DND-41 (cell line): ENCODE results near the gene SPEF2.
A peak's percentile ranks its signal among the peaks of the same experiment; 100 is the strongest.

Experiments used
- ATAC-seq: fragments of 200-7000 bp; cut with Tn5 transposase; 3 replicates; pipeline ENCODE4 v1.9.1; 2021; ENCODE audit warnings: low read depth; ENCODE audit not compliant: insufficient read depth
- DNase-seq: peaks from one replicate; pipeline ENCODE4 v3.0.0-alpha.2; 2020
- H2AFZ ChIP-seq: 2 replicates; pipeline ENCODE4 v1.6.0; 2012; ENCODE audit warnings: low read depth, low read length
- H3K27ac ChIP-seq: 2 replicates; pipeline ENCODE4 v1.5.1; 2012; ENCODE audit warnings: low read length, inconsistent platforms
- H3K27me3 ChIP-seq: fragments of 200-600 bp; sonication (generic); 2 replicates; pipeline ENCODE4 v1.6.0; 2012; ENCODE audit warnings: low read length, mild to moderate bottlenecking, inconsistent platforms; ENCODE audit not compliant: insufficient read depth, poor library complexity
- H3K36me3 ChIP-seq: 2 replicates; pipeline ENCODE4 v1.5.1; 2012; ENCODE audit warnings: low read length, inconsistent platforms; ENCODE audit not compliant: insufficient read depth
- H3K4me1 ChIP-seq: 2 replicates; pipeline ENCODE4 v1.5.1; 2012; ENCODE audit warnings: mild to moderate bottlenecking, low read length; ENCODE audit not compliant: insufficient read depth
- H3K4me2 ChIP-seq: 2 replicates; pipeline ENCODE4 v1.6.0; 2012; ENCODE audit warnings: mild to moderate bottlenecking, moderate library complexity, low read length, inconsistent platforms; ENCODE audit not compliant: insufficient read depth
- H3K4me3 ChIP-seq, 2 experiments: fragments of 200-600 bp in 1 of 2; shearing (Covaris generic) in 1 of 2; 2 replicates each; pipeline ENCODE4 v1.5.1; 2012 to 2016; ENCODE audit warnings: inconsistent platforms in 2 of 2, low read length in 2 of 2, mild to moderate bottlenecking in 2 of 2, low read depth in 1 of 2, moderate library complexity in 1 of 2
- H3K79me2 ChIP-seq: 2 replicates; pipeline ENCODE4 v1.6.0; 2012; ENCODE audit warnings: low read length, inconsistent platforms; ENCODE audit not compliant: insufficient read depth
- H3K9ac ChIP-seq: 2 replicates; pipeline ENCODE4 v1.6.0; 2012; ENCODE audit warnings: low read depth, mild to moderate bottlenecking, inconsistent platforms, low read length, moderate library complexity
- H3K9me3 ChIP-seq: 2 replicates; pipeline ENCODE4 v1.5.1; 2012; ENCODE audit warnings: low read length, moderate library complexity, mild to moderate bottlenecking, inconsistent platforms; ENCODE audit not compliant: insufficient read depth, severe bottlenecking
- H4K20me1 ChIP-seq: 2 replicates; pipeline ENCODE4 v1.6.0; 2012; ENCODE audit warnings: low read length; ENCODE audit not compliant: insufficient read depth
- EZH2 ChIP-seq: IDR thresholded peaks from 3 replicates; pipeline ENCODE4 v1.6.1; 2012; ENCODE audit warnings: borderline replicate concordance, low read depth, mild to moderate bottlenecking, moderate library complexity, low read length, inconsistent platforms; ENCODE audit not compliant: severe bottlenecking
- TF ChIP-seq, protein P1 (sequence below): IDR thresholded peaks from 2 replicates; pipeline ENCODE4 v1.5.1; 2012; ENCODE audit warnings: borderline replicate concordance, low read length, moderate library complexity, mild to moderate bottlenecking; ENCODE audit not compliant: poor library complexity, severe bottlenecking; ENCODE audit errors: extremely low read depth

SPEF2 gene

DNA sequence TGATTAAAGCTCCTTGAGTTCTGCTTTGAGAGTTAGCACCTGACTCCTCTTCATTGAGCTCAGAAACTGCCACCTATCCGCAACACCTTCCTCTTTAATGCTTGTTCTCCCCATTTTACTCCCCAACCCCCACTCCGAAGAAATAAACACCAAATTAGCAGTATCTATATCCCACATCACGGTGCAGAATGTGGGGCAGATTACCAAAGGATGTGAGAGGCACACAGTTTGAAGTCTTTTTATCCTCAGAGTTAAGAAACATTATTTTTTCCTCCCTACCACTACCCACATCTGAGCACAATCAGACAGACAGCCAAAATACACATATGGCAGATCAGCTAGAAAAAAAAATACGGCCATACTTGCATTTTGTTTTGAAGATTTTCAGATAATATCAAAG is 212.9 kb downstream of the SPEF2 start:
- H3K9me3 ChIP-seq: no peaks in the 10 kb centered on the region
- no peaks in the 10 kb centered on the region for H4K20me1 ChIP-seq
- H3K36me3 ChIP-seq: no peaks in the 10 kb centered on the region
- peak overlapping the region; percentile 59 for H3K4me2 ChIP-seq
- peak; percentile 96 for ATAC-seq
- DNase-seq: peak; percentile 53
- H3K79me2 ChIP-seq: no peaks in the 10 kb centered on the region
- H3K27me3 ChIP-seq: no peaks in the 10 kb centered on the region
- peak overlapping the region in 1 of 2 experiments; percentile 39; a peak in 1 of 4 replicates for H3K4me3 ChIP-seq
- H3K4me1 ChIP-seq: peaks cover 16% of the 10 kb centered on the region
- no peak for TF ChIP-seq EZH2
- peak overlapping the region; percentile 49; the same call in 1 of the 2 replicates for H2AFZ ChIP-seq
- H3K9ac ChIP-seq: peak overlapping the region; percentile 31
- H3K27ac ChIP-seq: peak overlapping the region; percentile 68

DNA sequence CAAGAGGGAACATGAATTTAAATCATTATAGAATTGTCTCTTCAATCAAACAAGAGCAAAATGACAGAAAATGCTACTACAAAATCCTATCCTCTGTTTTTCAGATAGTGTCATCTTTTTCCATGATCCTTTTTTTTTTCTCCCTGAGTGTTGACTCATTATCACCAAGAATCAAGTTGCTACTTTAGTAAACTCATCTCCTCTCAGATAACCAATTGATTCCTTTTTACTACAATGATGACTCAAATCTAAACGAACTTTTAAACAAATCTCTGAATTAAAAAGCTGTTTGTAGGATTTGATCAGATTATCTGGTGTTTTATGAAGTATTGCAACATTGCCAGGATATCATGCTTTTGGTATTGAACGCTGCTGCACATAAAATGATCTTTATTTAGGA is 215.1 kb downstream of the SPEF2 start:
- H3K4me1 ChIP-seq: peaks cover 16% of the 10 kb centered on the region
- H3K9ac ChIP-seq: no peak overlapping the region
- H3K27me3 ChIP-seq: no peaks in the 10 kb centered on the region
- H3K4me2 ChIP-seq: no peak overlapping the region
- H2AFZ ChIP-seq: no peak overlapping the region
- H3K79me2 ChIP-seq: no peaks in the 10 kb centered on the region
- TF ChIP-seq, protein P1, sequence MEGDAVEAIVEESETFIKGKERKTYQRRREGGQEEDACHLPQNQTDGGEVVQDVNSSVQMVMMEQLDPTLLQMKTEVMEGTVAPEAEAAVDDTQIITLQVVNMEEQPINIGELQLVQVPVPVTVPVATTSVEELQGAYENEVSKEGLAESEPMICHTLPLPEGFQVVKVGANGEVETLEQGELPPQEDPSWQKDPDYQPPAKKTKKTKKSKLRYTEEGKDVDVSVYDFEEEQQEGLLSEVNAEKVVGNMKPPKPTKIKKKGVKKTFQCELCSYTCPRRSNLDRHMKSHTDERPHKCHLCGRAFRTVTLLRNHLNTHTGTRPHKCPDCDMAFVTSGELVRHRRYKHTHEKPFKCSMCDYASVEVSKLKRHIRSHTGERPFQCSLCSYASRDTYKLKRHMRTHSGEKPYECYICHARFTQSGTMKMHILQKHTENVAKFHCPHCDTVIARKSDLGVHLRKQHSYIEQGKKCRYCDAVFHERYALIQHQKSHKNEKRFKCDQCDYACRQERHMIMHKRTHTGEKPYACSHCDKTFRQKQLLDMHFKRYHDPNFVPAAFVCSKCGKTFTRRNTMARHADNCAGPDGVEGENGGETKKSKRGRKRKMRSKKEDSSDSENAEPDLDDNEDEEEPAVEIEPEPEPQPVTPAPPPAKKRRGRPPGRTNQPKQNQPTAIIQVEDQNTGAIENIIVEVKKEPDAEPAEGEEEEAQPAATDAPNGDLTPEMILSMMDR: no peak
- TF ChIP-seq EZH2: no peak
- H3K36me3 ChIP-seq: no peaks in the 10 kb centered on the region
- no peaks in the 10 kb centered on the region for H4K20me1 ChIP-seq
- DNase-seq (no peak), ATAC-seq (no peak)
- no peaks in the 10 kb centered on the region for H3K9me3 ChIP-seq
- no peak overlapping the region for H3K4me3 ChIP-seq
- no peak overlapping the region for H3K27ac ChIP-seq

DNA sequence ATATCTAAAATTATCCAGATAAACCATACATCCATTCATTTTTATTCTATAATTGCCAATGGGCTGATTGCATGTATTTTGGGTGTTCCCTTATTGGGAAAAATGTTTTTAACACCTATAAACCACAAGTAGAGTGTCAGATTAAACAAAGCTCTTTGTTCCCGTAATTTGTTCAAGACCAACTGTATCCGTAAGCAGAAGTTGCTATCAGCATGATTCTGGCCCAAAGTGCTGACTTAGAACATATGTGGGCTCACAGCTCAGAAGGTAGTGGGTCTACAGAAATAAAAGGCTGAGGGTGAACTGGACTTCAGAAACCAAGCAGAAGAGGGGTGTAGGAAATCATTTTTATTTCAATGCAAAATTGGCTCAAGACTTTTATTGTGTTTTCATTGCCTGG is 215.6 kb downstream of the SPEF2 start:
- no peaks in the 10 kb centered on the region for H4K20me1 ChIP-seq
- no peak overlapping the region for H2AFZ ChIP-seq
- no peaks in the 10 kb centered on the region for H3K9me3 ChIP-seq
- H3K36me3 ChIP-seq: no peaks in the 10 kb centered on the region
- no peak overlapping the region for H3K4me2 ChIP-seq
- no peak overlapping the region for H3K27ac ChIP-seq
- TF ChIP-seq, protein P1: no peak
- TF ChIP-seq EZH2: no peak
- ATAC-seq: no peak
- no peak for DNase-seq
- H3K9ac ChIP-seq: no peak overlapping the region
- H3K27me3 ChIP-seq: no peaks in the 10 kb centered on the region
- no peak overlapping the region for H3K4me3 ChIP-seq
- no peaks in the 10 kb centered on the region for H3K79me2 ChIP-seq
- peaks cover 16% of the 10 kb centered on the region for H3K4me1 ChIP-seq

DNA sequence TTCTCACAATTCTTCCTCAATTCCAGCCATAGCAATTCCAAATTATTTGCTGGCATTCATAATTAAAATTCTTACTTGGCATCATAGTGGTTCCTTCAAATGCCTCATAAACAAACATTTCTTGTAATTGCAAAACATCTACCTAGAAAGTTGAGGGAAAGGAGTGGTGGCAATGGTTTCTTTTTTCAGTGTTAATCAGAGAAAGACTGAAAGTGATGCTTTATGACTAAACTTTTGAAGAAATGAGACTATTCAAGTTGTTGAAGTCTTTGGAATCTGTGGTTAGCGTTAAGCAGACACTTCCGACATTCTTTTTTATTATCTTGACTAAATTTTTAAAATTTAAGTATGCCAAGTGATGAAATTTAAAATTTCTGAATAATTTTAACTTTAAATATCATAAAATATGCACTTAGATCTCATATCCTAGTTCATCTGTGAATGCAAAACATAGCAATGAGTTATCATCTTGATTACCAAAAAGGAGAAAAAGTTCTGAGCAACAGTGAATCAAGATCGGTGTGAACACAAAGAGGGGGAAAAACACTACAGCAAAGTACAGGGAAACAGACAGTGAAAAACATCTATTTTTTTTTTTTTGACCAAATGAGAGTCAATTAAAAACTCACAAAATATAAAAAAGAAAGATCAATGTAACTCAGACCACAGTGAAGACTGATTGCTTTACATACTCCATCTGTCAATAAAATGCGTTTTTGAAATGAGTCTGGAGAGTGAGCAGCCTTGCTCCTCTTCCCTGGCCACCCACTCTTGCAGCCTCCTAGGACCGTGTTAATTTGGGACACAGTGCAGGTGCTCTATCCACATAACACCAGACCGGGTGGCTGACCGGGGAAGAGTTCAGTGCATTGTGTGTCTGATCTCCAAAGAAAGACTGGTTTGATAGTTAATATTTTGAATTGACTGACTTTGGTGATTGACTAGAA is 218.4 kb downstream of the SPEF2 start:
- H2AFZ ChIP-seq: no peak overlapping the region
- H3K4me1 ChIP-seq: peaks cover 6% of the 10 kb centered on the region
- no peaks in the 10 kb centered on the region for H3K79me2 ChIP-seq
- peaks cover 4% of the 10 kb centered on the region for H3K9me3 ChIP-seq
- no peak for DNase-seq
- TF ChIP-seq, protein P1: no peak
- no peak for TF ChIP-seq EZH2
- no peak for ATAC-seq
- H3K36me3 ChIP-seq: no peaks in the 10 kb centered on the region
- H3K4me3 ChIP-seq: no peak overlapping the region
- no peaks in the 10 kb centered on the region for H3K27me3 ChIP-seq
- H3K27ac ChIP-seq: no peak overlapping the region
- no peak overlapping the region for H3K4me2 ChIP-seq
- H3K9ac ChIP-seq: no peak overlapping the region
- no peaks in the 10 kb centered on the region for H4K20me1 ChIP-seq
